HepG2 (cell line): Measurements from ENCODE around the gene EFNA4. TPM values are rescaled to one million over a fixed set of nuclear protein-coding genes. Genes with fewer than 3 reads are reported as not detected.

ENCODE experiments used
- ARNT2 ChIP-seq: sonication (generic); formaldehyde crosslinking; IDR thresholded peaks from 2 replicates; pipeline ENCODE4 v1.8.0; 2022; ENCODE audit warnings: mild to moderate bottlenecking, low read depth, missing genetic modification reagents, moderate library complexity
- CENPX ChIP-seq: sonication (generic); formaldehyde crosslinking; IDR thresholded peaks from 2 replicates; pipeline ENCODE4 v1.9.0; 2021; ENCODE audit warnings: mild to moderate bottlenecking, missing genetic modification reagents, moderate library complexity
- FOXK2 ChIP-seq: fragments of 450-650 bp; IDR thresholded peaks from 2 replicates; pipeline ENCODE4 v1.6.1; 2016
- GPN1 ChIP-seq: sonication (generic); formaldehyde crosslinking; IDR thresholded peaks from 2 replicates; pipeline ENCODE4 v1.5.1; 2020; ENCODE audit warnings: missing genetic modification reagents, borderline replicate concordance
- GZF1 ChIP-seq: sonication (generic); formaldehyde crosslinking; IDR thresholded peaks from 2 replicates; pipeline ENCODE4 v1.5.1; 2020; ENCODE audit warnings: mild to moderate bottlenecking, missing genetic modification reagents
- HOXD1 ChIP-seq: sonication (generic); formaldehyde crosslinking; IDR thresholded peaks from 2 replicates; pipeline ENCODE4 v1.5.0; 2020; ENCODE audit warnings: missing genetic modification reagents
- KLF6 ChIP-seq: IDR thresholded peaks from 2 replicates; pipeline ENCODE4 v1.8.0; 2016; ENCODE audit warnings: missing biosample characterization, missing genetic modification reagents
- MEIS1 ChIP-seq: sonication (generic); formaldehyde crosslinking; IDR thresholded peaks from 2 replicates; pipeline ENCODE4 v1.9.0; 2021; ENCODE audit warnings: mild to moderate bottlenecking, missing genetic modification reagents, moderate library complexity, borderline replicate concordance
- MIER3 ChIP-seq: IDR thresholded peaks from 2 replicates; pipeline ENCODE4 v1.6.1; 2016; ENCODE audit warnings: missing compliant biosample characterization, borderline replicate concordance
- NCOA1 ChIP-seq: sonication (generic); formaldehyde crosslinking; IDR thresholded peaks from 2 replicates; pipeline ENCODE4 v1.9.0; 2021; ENCODE audit warnings: missing genetic modification reagents
- PAX8 ChIP-seq: sonication (generic); formaldehyde crosslinking; IDR thresholded peaks from 2 replicates; pipeline ENCODE4 v1.8.0; 2022; ENCODE audit warnings: mild to moderate bottlenecking, missing genetic modification reagents, borderline replicate concordance
- PITX1 ChIP-seq: sonication (generic); formaldehyde crosslinking; IDR thresholded peaks from 2 replicates; pipeline ENCODE4 v1.5.1; 2020; ENCODE audit warnings: mild to moderate bottlenecking, missing genetic modification reagents
- RARG ChIP-seq: sonication (generic); formaldehyde crosslinking; IDR thresholded peaks from 2 replicates; pipeline ENCODE4 v1.4.0; 2020; ENCODE audit warnings: low read depth, mild to moderate bottlenecking, missing genetic modification reagents
- SAP130 ChIP-seq: IDR thresholded peaks from 2 replicates; pipeline ENCODE4 v1.6.1; 2016; ENCODE audit warnings: low read depth
- SP140L ChIP-seq: sonication (generic); formaldehyde crosslinking; IDR thresholded peaks from 2 replicates; pipeline ENCODE4 v1.4.0; 2020; ENCODE audit warnings: missing genetic modification reagents, borderline replicate concordance
- ZFX ChIP-seq: sonication (generic); formaldehyde crosslinking; IDR thresholded peaks from 2 replicates; pipeline ENCODE4 v1.4.0; 2020; ENCODE audit warnings: mild to moderate bottlenecking, low read depth, missing genetic modification reagents, moderate library complexity
- ZKSCAN5 ChIP-seq: sonication (generic); formaldehyde crosslinking; IDR thresholded peaks from 2 replicates; pipeline ENCODE4 v1.5.1; 2020; ENCODE audit warnings: mild to moderate bottlenecking, missing genetic modification reagents
- ZNF10 ChIP-seq: sonication (generic); formaldehyde crosslinking; IDR thresholded peaks from 2 replicates; pipeline ENCODE4 v1.4.0; 2020; ENCODE audit warnings: mild to moderate bottlenecking, low read depth, missing genetic modification reagents, borderline replicate concordance
- ZNF430 ChIP-seq: sonication (generic); formaldehyde crosslinking; IDR thresholded peaks from 2 replicates; pipeline ENCODE4 v1.9.0; 2021; ENCODE audit warnings: mild to moderate bottlenecking, missing genetic modification reagents
- ZNF496 ChIP-seq: sonication (generic); formaldehyde crosslinking; IDR thresholded peaks from 2 replicates; pipeline ENCODE4 v1.8.1; 2023; ENCODE audit warnings: mild to moderate bottlenecking, moderate library complexity, missing genetic modification reagents; ENCODE audit not compliant: insufficient replicate concordance
- ZNF724P ChIP-seq: sonication (generic); formaldehyde crosslinking; IDR thresholded peaks from 2 replicates; pipeline ENCODE4 v1.8.0; 2022; ENCODE audit warnings: missing genetic modification reagents, borderline replicate concordance
- ZNF746 ChIP-seq: sonication (generic); formaldehyde crosslinking; IDR thresholded peaks from 2 replicates; pipeline ENCODE4 v1.8.0; 2022; ENCODE audit warnings: mild to moderate bottlenecking, missing genetic modification reagents
- ZNF749 ChIP-seq: sonication (generic); formaldehyde crosslinking; IDR thresholded peaks from 2 replicates; pipeline ENCODE4 v1.8.0; 2022; ENCODE audit warnings: mild to moderate bottlenecking, missing genetic modification reagents, moderate library complexity, borderline replicate concordance
- polyA plus RNA-seq, 8 experiments: library from polyadenylated mRNA; depleted of rRNA in 3 of 8; stranded (reverse) in 7 of 8; unstranded in 1 of 8; fragments of >200 nt; fragmentation: Illumina TruSeq in 4 of 8; extraction: Trizol in 4 of 8; gene quantifications; 2 replicates each; pipeline versions ENCODE4 v1.2.1 to v1.2.3, GENCODE V29; 2011 to 2016; ENCODE audit warnings: low read depth in 4 of 8, missing spikeins in 1 of 8, mixed read lengths in 1 of 8; ENCODE audit not compliant: insufficient read depth in 1 of 8
- total RNA-seq, 5 experiments: library from RNA; depleted of rRNA; stranded (reverse); fragments of >200 nt; fragmentation: Illumina TruSeq; extraction: Trizol; gene quantifications; 2 replicates each; pipeline ENCODE4 v1.2.3, GENCODE V29; 2016; ENCODE audit warnings: low read depth in 1 of 5
- TF ChIP-seq, protein P1 (sequence below): sonication (generic); formaldehyde crosslinking; IDR thresholded peaks from 2 replicates; pipeline ENCODE4 v1.8.1; 2022; ENCODE audit warnings: low read depth, mild to moderate bottlenecking, missing genetic modification reagents
- TF ChIP-seq, protein P2 (sequence below): sonication (generic); formaldehyde crosslinking; IDR thresholded peaks from 2 replicates; pipeline ENCODE4 v1.4.0; 2020; ENCODE audit warnings: missing genetic modification reagents
- TF ChIP-seq, protein P3 (sequence below): sonication (generic); formaldehyde crosslinking; IDR thresholded peaks from 2 replicates; pipeline ENCODE4 v1.5.1; 2020; ENCODE audit warnings: mild to moderate bottlenecking, missing genetic modification reagents, borderline replicate concordance

Gene EFNA4
- total and polyA plus RNA-seq, 2 of the 13 experiments (the other 11 are each of a cell fraction or from before 2014, with no cell fraction given): 12.0 to 17.2 TPM

DNA sequence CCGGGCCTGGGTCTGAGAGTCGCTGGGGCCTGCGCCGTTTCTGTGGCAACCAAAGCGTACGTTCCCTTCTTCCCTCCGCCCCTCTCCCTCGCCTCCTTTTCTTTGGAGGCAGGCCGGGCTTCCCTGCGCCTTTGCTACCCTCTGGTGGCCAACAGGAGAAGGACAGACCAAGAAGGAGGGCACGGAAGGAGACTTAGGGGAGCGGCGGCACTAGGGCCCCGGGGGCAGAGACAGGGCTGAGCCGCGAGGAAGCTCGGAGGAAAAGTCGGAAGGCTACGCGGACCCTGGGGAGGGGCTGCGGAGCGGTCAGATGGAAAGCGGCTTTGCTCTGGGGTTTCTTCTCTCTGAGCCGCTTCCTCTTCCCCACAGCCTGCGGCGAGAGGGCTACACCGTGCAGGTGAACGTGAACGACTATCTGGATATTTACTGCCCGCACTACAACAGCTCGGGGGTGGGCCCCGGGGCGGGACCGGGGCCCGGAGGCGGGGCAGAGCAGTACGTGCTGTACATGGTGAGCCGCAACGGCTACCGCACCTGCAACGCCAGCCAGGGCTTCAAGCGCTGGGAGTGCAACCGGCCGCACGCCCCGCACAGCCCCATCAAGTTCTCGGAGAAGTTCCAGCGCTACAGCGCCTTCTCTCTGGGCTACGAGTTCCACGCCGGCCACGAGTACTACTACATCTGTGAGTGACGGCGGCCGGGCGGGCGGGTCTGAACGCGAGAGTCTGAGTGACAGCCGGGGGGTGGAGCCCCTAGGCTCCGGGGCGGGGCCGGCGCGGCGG lies 21.4 kb downstream of the EFNA4 start (continued):
- TF ChIP-seq, protein P1, sequence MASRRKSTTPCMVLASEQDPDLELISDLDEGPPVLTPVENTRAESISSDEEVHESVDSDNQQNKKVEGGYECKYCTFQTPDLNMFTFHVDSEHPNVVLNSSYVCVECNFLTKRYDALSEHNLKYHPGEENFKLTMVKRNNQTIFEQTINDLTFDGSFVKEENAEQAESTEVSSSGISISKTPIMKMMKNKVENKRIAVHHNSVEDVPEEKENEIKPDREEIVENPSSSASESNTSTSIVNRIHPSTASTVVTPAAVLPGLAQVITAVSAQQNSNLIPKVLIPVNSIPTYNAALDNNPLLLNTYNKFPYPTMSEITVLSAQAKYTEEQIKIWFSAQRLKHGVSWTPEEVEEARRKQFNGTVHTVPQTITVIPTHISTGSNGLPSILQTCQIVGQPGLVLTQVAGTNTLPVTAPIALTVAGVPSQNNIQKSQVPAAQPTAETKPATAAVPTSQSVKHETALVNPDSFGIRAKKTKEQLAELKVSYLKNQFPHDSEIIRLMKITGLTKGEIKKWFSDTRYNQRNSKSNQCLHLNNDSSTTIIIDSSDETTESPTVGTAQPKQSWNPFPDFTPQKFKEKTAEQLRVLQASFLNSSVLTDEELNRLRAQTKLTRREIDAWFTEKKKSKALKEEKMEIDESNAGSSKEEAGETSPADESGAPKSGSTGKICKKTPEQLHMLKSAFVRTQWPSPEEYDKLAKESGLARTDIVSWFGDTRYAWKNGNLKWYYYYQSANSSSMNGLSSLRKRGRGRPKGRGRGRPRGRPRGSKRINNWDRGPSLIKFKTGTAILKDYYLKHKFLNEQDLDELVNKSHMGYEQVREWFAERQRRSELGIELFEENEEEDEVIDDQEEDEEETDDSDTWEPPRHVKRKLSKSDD (CRISPR knock-in tag): peak; percentile 25; the same call in 1 of the 2 replicates
- TF ChIP-seq, protein P2, sequence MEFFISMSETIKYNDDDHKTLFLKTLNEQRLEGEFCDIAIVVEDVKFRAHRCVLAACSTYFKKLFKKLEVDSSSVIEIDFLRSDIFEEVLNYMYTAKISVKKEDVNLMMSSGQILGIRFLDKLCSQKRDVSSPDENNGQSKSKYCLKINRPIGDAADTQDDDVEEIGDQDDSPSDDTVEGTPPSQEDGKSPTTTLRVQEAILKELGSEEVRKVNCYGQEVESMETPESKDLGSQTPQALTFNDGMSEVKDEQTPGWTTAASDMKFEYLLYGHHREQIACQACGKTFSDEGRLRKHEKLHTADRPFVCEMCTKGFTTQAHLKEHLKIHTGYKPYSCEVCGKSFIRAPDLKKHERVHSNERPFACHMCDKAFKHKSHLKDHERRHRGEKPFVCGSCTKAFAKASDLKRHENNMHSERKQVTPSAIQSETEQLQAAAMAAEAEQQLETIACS (CRISPR knock-in tag): peak; percentile 56
- TF ChIP-seq ZKSCAN5 (CRISPR knock-in tag) (peak; percentile 62), ZNF746 (CRISPR knock-in tag) (peak; percentile 27), ZNF496 (CRISPR knock-in tag) (no peak), ZNF724P (CRISPR knock-in tag) (peak; percentile 56; the same call in 1 of the 2 replicates), PAX8 (CRISPR knock-in tag) (no peak), MIER3 (CRISPR knock-in tag) (peak; percentile 67; the same call in 1 of the 2 replicates), ARNT2 (peak; percentile 42; the same call in 1 of the 2 replicates), ZNF430 (CRISPR knock-in tag) (peak; percentile 73), HOXD1 (no peak), RARG (CRISPR knock-in tag) (no peak), NCOA1 (CRISPR knock-in tag) (peak; percentile 85; the same call in 1 of the 2 replicates), SAP130 (peak; percentile 92), CENPX (CRISPR knock-in tag) (no peak), PITX1 (CRISPR knock-in tag) (0 out of 2 replicates have a peak, but pooled peaks have one; percentile 15), KLF6 (CRISPR knock-in tag) (peak; percentile 41; the same call in 1 of the 2 replicates), MEIS1 (CRISPR knock-in tag) (no peak; the same call in 1 of the 2 replicates), GPN1 (CRISPR knock-in tag) (no peak), SP140L (peak; percentile 66; the same call in 1 of the 2 replicates), ZFX (peak; percentile 67), FOXK2 (no peak), GZF1 (CRISPR knock-in tag) (peak; percentile 93), ZNF10 (no peak), ZNF749 (CRISPR knock-in tag) (no peak)
- TF ChIP-seq, protein P3, sequence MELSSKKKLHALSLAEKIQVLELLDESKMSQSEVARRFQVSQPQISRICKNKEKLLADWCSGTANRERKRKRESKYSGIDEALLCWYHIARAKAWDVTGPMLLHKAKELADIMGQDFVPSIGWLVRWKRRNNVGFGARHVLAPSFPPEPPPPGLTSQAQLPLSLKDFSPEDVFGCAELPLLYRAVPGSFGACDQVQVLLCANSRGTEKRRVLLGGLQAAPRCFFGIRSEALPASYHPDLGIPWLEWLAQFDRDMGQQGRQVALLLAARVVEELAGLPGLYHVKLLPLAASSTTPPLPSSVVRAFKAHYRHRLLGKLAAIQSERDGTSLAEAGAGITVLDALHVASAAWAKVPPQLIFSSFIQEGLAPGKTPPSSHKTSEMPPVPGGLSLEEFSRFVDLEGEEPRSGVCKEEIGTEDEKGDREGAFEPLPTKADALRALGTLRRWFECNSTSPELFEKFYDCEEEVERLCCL (CRISPR knock-in tag): 0 out of 2 replicates have a peak, but pooled peaks have one; percentile 40
